Fibroblast of gingiva (primary cell): Measurements from ENCODE around the gene WNT11.

Experiments
- DNase-seq: peaks from one replicate; pipeline ENCODE4 v3.0.0-alpha.2; 2011; ENCODE audit warnings: low read depth

Gene WNT11

GRCh38 chr11:76174330-76174729 lies 32.0 kb downstream of the WNT11 start:
- DNase-seq, result no peak

- no peak for DNase-seq
These were observed 32.6 kb downstream of the WNT11 start for GRCh38 chr11:76173663-76174062.

GRCh38 chr11:76172583-76172982 lies 33.7 kb downstream of the WNT11 start:
- no peak for DNase-seq

GRCh38 chr11:76170468-76170867 lies 35.8 kb downstream of the WNT11 start:
- no peak for DNase-seq

- DNase-seq, result no peak
These were observed 36.8 kb downstream of the WNT11 start for GRCh38 chr11:76169473-76169896.

GRCh38 chr11:76167590-76167989 lies 38.7 kb downstream of the WNT11 start:
- DNase-seq, result peak; percentile 20

GRCh38 chr11:76166314-76166713 lies 40.0 kb downstream of the WNT11 start:
- no peak for DNase-seq

GRCh38 chr11:76164861-76165751 lies 41.2 kb downstream of the WNT11 start:
- no peak for DNase-seq

GRCh38 chr11:76164081-76164480 lies 42.2 kb downstream of the WNT11 start:
- DNase-seq, result no peak

GRCh38 chr11:76163289-76163880 lies 42.9 kb downstream of the WNT11 start:
- no peak for DNase-seq

- no peak for DNase-seq
These were observed 43.7 kb downstream of the WNT11 start for GRCh38 chr11:76162336-76163288.

GRCh38 chr11:76161261-76161961 lies 44.9 kb downstream of the WNT11 start:
- no peak for DNase-seq

- DNase-seq, result no peak
These were observed 45.4 kb downstream of the WNT11 start for GRCh38 chr11:76160856-76161255.

GRCh38 chr11:76159983-76160661 lies 46.2 kb downstream of the WNT11 start:
- DNase-seq, result no peak

- DNase-seq, result no peak
These were observed 46.9 kb downstream of the WNT11 start for GRCh38 chr11:76159303-76159937.

GRCh38 chr11:76158394-76159302 lies 47.7 kb downstream of the WNT11 start:
- DNase-seq, result no peak

GRCh38 chr11:76157891-76158290 lies 48.4 kb downstream of the WNT11 start:
- DNase-seq, result no peak

GRCh38 chr11:76156971-76157427 lies 49.3 kb downstream of the WNT11 start:
- DNase-seq, result no peak

GRCh38 chr11:76155500-76156227 lies 50.6 kb downstream of the WNT11 start:
- no peak for DNase-seq
